Measurements from ENCODE around the gene IL1R2. TPM values are rescaled to one million over a fixed set of nuclear protein-coding genes. Genes with fewer than 3 reads are reported as not detected.

Gene IL1R2
- total RNA-seq, 2 donors from 2014 or later, result 0.73 TPM; not detected in 1

DNA sequence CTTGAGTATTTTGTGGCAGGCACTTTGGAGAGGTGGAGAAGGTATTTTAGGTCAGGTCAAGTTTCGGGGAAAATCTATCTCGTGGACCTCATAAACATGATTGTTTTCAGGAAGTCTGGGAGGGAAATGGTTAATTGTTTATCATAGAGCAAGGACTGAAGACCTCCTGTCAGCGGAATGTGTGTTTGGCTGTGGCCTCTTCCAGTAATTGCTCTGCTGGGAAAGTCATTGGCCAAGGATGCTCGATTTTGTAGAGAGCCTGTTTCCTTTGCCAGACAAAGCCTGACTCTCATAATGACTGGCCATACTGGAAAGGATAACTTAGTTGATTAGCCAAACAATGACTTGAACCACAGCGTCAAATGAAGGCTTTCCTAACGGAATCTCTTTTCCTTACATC lies 30.0 kb downstream of the IL1R2 start:
- no peaks in the 10 kb centered on the region for H3K4me1 ChIP-seq (ENCODE audit: control insufficient read depth, insufficient read depth, low read length)
- no peaks in the 10 kb centered on the region for H3K9me3 ChIP-seq (ENCODE audit: control insufficient read depth, low read length)
- H3K4me3 ChIP-seq (ENCODE audit: low read length), result no peak overlapping the region
- Mint-ChIP-seq H3K27me3 (ENCODE audit: insufficient read depth) (peaks cover 4% of the 10 kb centered on the region), H3K36me3 (ENCODE audit: low read depth) (no peaks in the 10 kb centered on the region), H3K4me3 (no peak overlapping the region), H3K9me3 (no peaks in the 10 kb centered on the region), H3K27ac (no peak overlapping the region), H3K4me1 (peaks cover 4% of the 10 kb centered on the region)
- no peaks in the 10 kb centered on the region for H3K36me3 ChIP-seq (ENCODE audit: control insufficient read depth, insufficient read depth, low read length)
- H3K27me3 ChIP-seq (ENCODE audit: control insufficient read depth, insufficient read depth, low read length, poor library complexity, severe bottlenecking), result peaks cover 6% of the 10 kb centered on the region
- no peak overlapping the region for H3K9ac ChIP-seq (ENCODE audit: extremely low read depth, low read length, poor library complexity, severe bottlenecking)
- H3K27ac ChIP-seq (ENCODE audit: low read depth, low read length), result no peak overlapping the region
- TF ChIP-seq, protein P1, sequence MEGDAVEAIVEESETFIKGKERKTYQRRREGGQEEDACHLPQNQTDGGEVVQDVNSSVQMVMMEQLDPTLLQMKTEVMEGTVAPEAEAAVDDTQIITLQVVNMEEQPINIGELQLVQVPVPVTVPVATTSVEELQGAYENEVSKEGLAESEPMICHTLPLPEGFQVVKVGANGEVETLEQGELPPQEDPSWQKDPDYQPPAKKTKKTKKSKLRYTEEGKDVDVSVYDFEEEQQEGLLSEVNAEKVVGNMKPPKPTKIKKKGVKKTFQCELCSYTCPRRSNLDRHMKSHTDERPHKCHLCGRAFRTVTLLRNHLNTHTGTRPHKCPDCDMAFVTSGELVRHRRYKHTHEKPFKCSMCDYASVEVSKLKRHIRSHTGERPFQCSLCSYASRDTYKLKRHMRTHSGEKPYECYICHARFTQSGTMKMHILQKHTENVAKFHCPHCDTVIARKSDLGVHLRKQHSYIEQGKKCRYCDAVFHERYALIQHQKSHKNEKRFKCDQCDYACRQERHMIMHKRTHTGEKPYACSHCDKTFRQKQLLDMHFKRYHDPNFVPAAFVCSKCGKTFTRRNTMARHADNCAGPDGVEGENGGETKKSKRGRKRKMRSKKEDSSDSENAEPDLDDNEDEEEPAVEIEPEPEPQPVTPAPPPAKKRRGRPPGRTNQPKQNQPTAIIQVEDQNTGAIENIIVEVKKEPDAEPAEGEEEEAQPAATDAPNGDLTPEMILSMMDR (conservative IDR thresholded peaks at IDR 0.05), result no peak
- DNase-seq, result no peak
- WGBS, 2 experiments (ENCODE audit: insufficient coverage in 1 of 2, insufficient read length in 1 of 2), result 85% methylated on average over 5 to 6 of the region's 6 CpGs

DNA sequence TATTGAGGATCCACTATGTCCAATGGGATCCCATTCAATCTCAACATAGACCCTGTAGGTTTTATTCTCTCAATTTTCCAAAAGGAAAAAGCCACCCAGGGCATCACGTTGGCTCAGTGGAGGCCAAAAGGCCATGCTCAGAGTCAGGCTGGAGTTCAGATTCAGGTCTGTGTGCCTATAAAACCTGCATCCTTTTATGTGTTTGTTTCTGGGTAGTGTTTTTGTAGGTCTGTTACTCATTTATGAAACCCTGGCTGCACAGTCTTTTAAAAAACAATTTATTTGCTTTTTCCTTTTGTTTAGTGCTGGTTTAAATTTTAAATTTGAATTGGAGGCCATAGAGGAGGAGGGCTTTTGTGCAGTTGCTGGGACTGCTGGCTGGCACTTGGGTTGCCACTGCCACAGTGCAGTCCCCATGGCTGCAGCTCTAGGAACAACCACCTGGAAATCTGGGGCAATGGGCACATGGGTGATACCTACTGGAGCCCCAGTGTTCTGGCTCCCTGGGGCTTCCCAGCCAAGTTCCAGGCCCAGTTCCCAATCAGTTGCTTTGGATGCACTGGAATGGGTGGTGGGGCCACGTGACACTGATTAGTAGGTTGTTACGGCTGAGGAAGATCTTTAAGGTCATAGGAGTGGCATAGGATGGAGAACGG lies 31.3 kb downstream of the IL1R2 start:
- Mint-ChIP-seq H3K27me3 (ENCODE audit: insufficient read depth) (peaks cover 4% of the 10 kb centered on the region), H3K36me3 (ENCODE audit: low read depth) (no peaks in the 10 kb centered on the region), H3K4me3 (no peak overlapping the region), H3K4me1 (peaks cover 4% of the 10 kb centered on the region), H3K27ac (no peak overlapping the region), H3K9me3 (no peaks in the 10 kb centered on the region)
- no peaks in the 10 kb centered on the region for H3K36me3 ChIP-seq (ENCODE audit: control insufficient read depth, insufficient read depth, low read length)
- H3K9me3 ChIP-seq (ENCODE audit: control insufficient read depth, low read length), result no peaks in the 10 kb centered on the region
- no peak overlapping the region for H3K4me3 ChIP-seq (ENCODE audit: low read length)
- WGBS, 2 experiments (ENCODE audit: insufficient coverage in 1 of 2, insufficient read length in 1 of 2), result 91 to 100% methylated on average over 3 to 4 of the region's 4 CpGs
- H3K27ac ChIP-seq (ENCODE audit: low read depth, low read length), result no peak overlapping the region
- DNase-seq, result no peak
- H3K4me1 ChIP-seq (ENCODE audit: control insufficient read depth, insufficient read depth, low read length), result no peaks in the 10 kb centered on the region
- TF ChIP-seq, protein P1 (conservative IDR thresholded peaks at IDR 0.05), result no peak
- no peak overlapping the region for H3K9ac ChIP-seq (ENCODE audit: extremely low read depth, low read length, poor library complexity, severe bottlenecking)
- peaks cover 6% of the 10 kb centered on the region for H3K27me3 ChIP-seq (ENCODE audit: control insufficient read depth, insufficient read depth, low read length, poor library complexity, severe bottlenecking)

DNA sequence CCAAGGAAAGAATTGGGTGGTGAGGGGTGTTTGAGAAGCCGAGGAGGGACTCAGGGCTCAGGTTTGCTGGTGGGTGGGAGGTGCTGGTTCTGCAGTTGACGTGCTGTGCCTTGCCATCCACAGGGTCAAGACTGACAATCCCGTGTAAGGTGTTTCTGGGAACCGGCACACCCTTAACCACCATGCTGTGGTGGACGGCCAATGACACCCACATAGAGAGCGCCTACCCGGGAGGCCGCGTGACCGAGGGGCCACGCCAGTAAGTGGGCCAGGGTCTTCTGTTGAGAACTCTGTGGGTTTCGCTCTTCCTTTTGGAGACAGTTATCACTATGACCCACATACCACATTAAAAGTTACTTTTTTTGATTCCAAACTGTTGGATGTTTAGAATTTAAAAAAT lies 32.6 kb downstream of the IL1R2 start:
- Mint-ChIP-seq H3K9me3 (no peaks in the 10 kb centered on the region), H3K4me1 (peaks cover 4% of the 10 kb centered on the region), H3K36me3 (ENCODE audit: low read depth) (no peaks in the 10 kb centered on the region), H3K27ac (no peak overlapping the region), H3K27me3 (ENCODE audit: insufficient read depth) (peaks cover 4% of the 10 kb centered on the region), H3K4me3 (no peak overlapping the region)
- 97% methylated on average over 12 of the region's 12 CpGs; no CpG with 5 or more reads in 1 of the 2 experiments for WGBS, 2 experiments (ENCODE audit: insufficient coverage in 1 of 2, insufficient read length in 1 of 2)
- TF ChIP-seq, protein P1 (conservative IDR thresholded peaks at IDR 0.05), result no peak
- peaks cover 6% of the 10 kb centered on the region for H3K27me3 ChIP-seq (ENCODE audit: control insufficient read depth, insufficient read depth, low read length, poor library complexity, severe bottlenecking)
- no peak for DNase-seq
- no peaks in the 10 kb centered on the region for H3K36me3 ChIP-seq (ENCODE audit: control insufficient read depth, insufficient read depth, low read length)
- H3K4me1 ChIP-seq (ENCODE audit: control insufficient read depth, insufficient read depth, low read length), result no peaks in the 10 kb centered on the region
- H3K9ac ChIP-seq (ENCODE audit: extremely low read depth, low read length, poor library complexity, severe bottlenecking), result no peak overlapping the region
- H3K27ac ChIP-seq (ENCODE audit: low read depth, low read length), result no peak overlapping the region
- no peaks in the 10 kb centered on the region for H3K9me3 ChIP-seq (ENCODE audit: control insufficient read depth, low read length)
- H3K4me3 ChIP-seq (ENCODE audit: low read length), result no peak overlapping the region

All from endodermal cell (in vitro differentiated cells).